Forelimb muscle (tissue), 1 donor: ENCODE measurements around the gene ACAT2. TPM values are rescaled to one million over a fixed set of nuclear protein-coding genes. Genes with fewer than 3 reads are reported as not detected.
"Not testable (repeated sequence)": the region's sequence is repeated elsewhere in the genome, so short reads cannot be mapped to it uniquely, and the experiment has no call there.

Experiments
- DNase-seq: peaks from one replicate; pipeline ENCODE4 v3.0.0-alpha.2; 2013; ENCODE audit warnings: low read depth
- polyA plus RNA-seq: library from polyadenylated mRNA; unstranded; fragments of 120-200 nt; gene quantifications from one replicate; pipeline ENCODE4 v1.2.1, GENCODE V29; 2013; ENCODE audit not compliant: insufficient read length

The ACAT2 gene
- polyA plus RNA-seq, 1 donor, result 16.2 TPM

- DNase-seq, result no peak
Observed at GRCh38 chr6:159772196-159772595, 10.4 kb downstream of the ACAT2 start.

- no peak for DNase-seq
Observed at GRCh38 chr6:159777240-159777904, 15.5 kb downstream of the ACAT2 start.

GRCh38 chr6:159778131-159778530 lies 16.3 kb downstream of the ACAT2 start:
- no peak for DNase-seq

- DNase-seq, result no peak
Observed at GRCh38 chr6:159778542-159779103, 16.8 kb downstream of the ACAT2 start.

GRCh38 chr6:159788276-159788675 lies 26.4 kb downstream of the ACAT2 start:
- DNase-seq, result no peak

GRCh38 chr6:159788753-159789376 lies 27.0 kb downstream of the ACAT2 start:
- peak; percentile 14 for DNase-seq

GRCh38 chr6:159789377-159790148 lies 27.7 kb downstream of the ACAT2 start, which contains the start of gene TCP1:
TCP1 (minus strand) TSS chr6:159789602; CDS start chr6:159789468, 134 bp downstream.
- peak; percentile 100 for DNase-seq

- DNase-seq, result peak; percentile 96
Observed at GRCh38 chr6:159790149-159790955, 28.5 kb downstream of the ACAT2 start, which contains the start of gene MRPL18. MRPL18 (plus strand) TSS chr6:159790467; CDS start chr6:159790588, 121 bp downstream.

- no peak for DNase-seq
Observed at GRCh38 chr6:159790956-159791598, 29.2 kb downstream of the ACAT2 start.

GRCh38 chr6:159794976-159795375 lies 33.1 kb downstream of the ACAT2 start:
- not testable (repeated sequence) for DNase-seq

- no peak for DNase-seq
Observed at GRCh38 chr6:159797554-159797953, 35.7 kb downstream of the ACAT2 start.

- DNase-seq, result no peak
Observed at GRCh38 chr6:159800141-159800865, 38.5 kb downstream of the ACAT2 start, which contains the start of gene PNLDC1. PNLDC1 (plus strand) TSS chr6:159800276; CDS start chr6:159800308, 32 bp downstream.

- no peak for DNase-seq
Observed at GRCh38 chr6:159801935-159802334, 40.1 kb downstream of the ACAT2 start.

- DNase-seq, result no peak
Observed at GRCh38 chr6:159804504-159804903, 42.7 kb downstream of the ACAT2 start.

- no peak for DNase-seq
Observed at GRCh38 chr6:159805440-159806020, 43.7 kb downstream of the ACAT2 start.

GRCh38 chr6:159806021-159806458 lies 44.2 kb downstream of the ACAT2 start:
- no peak for DNase-seq

GRCh38 chr6:159807150-159807858 lies 45.5 kb downstream of the ACAT2 start:
- DNase-seq, result no peak

GRCh38 chr6:159808647-159809046 lies 46.8 kb downstream of the ACAT2 start:
- DNase-seq, result no peak

GRCh38 chr6:159809149-159809548 lies 47.3 kb downstream of the ACAT2 start:
- no peak for DNase-seq
